Measurements from ENCODE around the gene TMEM82. TPM values are rescaled to one million over a fixed set of nuclear protein-coding genes. Genes with fewer than 3 reads are reported as not detected.

TMEM82 gene
- total RNA-seq, 1 donor from 2014 or later: not detected

- ATAC-seq (no peak), DNase-seq (peak; percentile 48)
- no peak for TF ChIP-seq CTCF (IDR thresholded peaks at IDR 0.05)
- no peaks in the 10 kb centered on the region for H3K27me3 ChIP-seq (ENCODE audit: low read depth)
- peaks cover 32% of the 10 kb centered on the region for H3K36me3 ChIP-seq
- peaks cover 18% of the 10 kb centered on the region for H3K4me1 ChIP-seq
- no peaks in the 10 kb centered on the region for H3K9me3 ChIP-seq
- H3K4me3 ChIP-seq: no peak overlapping the region
- intact Hi-C loops (cut with DNase I): no loop called here
- H3K27ac ChIP-seq: no peak overlapping the region
Observed at GRCh38 chr1:15736892-15737261, 5.4 kb upstream of the TMEM82 start.

DNA sequence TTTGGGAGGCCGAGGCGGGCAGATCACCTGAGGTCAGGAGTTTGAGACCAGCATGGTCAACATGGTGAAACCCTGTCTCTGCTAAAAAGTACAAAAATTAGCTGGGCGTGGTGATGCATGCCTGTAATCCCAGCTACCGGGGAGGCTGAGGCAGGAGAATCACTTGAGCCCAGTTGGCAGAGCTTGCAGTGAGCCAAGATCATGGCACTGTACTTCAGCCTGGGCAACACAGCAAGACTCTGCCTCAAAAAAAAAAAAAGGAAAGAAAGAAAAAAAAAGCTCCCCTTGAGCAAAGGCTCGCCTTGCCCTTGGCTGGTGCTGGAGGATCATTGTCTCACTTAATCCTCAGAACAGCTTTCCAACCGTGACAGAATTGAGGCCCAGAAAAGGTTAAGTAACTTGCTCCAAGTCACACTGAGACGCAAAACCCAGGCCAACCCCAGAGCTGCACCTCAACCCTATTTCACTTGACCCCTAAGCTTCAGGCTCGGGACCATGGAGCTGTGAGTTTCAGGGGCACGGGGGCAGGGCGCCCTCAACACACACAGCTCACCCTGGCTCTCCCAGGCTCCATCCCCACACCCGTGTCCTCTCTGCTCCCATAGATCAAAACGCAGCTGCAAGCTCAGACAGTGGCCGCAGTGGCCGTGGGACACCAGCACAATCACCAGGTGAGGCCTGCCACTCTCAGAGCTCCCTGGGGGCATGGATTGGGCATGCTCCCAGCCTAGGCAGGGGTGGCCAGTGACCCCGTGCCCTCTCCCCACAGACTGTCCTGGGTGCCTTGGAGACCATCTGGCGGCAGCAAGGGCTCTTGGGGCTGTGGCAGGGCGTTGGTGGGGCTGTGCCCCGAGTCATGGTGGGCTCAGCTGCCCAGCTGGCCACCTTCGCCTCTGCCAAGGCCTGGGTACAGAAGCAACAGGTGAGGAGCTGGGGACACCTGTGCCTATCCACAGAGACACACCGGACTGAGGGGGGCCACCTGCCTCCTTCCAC is 4.7 kb upstream of the TMEM82 start:
- Histone ChIP-seq H3K9me3 (no peaks in the 10 kb centered on the region), H3K4me3 (no peak overlapping the region), H3K27ac (no peak overlapping the region), H3K4me1 (peaks cover 18% of the 10 kb centered on the region), H3K27me3 (ENCODE audit: low read depth) (no peaks in the 10 kb centered on the region), H3K36me3 (peaks cover 24% of the 10 kb centered on the region)
- intact Hi-C loops (cut with DNase I): no loop called here
- DNase-seq (no peak), ATAC-seq (no peak)
- TF ChIP-seq CTCF (IDR thresholded peaks at IDR 0.05): no peak

GRCh38 chr1:15738416-15739113 is 3.7 kb upstream of the TMEM82 start:
- intact Hi-C loops (cut with DNase I): no loop called here
- H3K36me3 ChIP-seq: peaks cover 15% of the 10 kb centered on the region
- no peak for TF ChIP-seq CTCF (IDR thresholded peaks at IDR 0.05)
- no peak overlapping the region for H3K4me3 ChIP-seq
- H3K9me3 ChIP-seq: no peaks in the 10 kb centered on the region
- ATAC-seq: no peak
- H3K4me1 ChIP-seq: peaks cover 18% of the 10 kb centered on the region
- no peaks in the 10 kb centered on the region for H3K27me3 ChIP-seq (ENCODE audit: low read depth)
- no peak for DNase-seq
- no peak overlapping the region for H3K27ac ChIP-seq

DNA sequence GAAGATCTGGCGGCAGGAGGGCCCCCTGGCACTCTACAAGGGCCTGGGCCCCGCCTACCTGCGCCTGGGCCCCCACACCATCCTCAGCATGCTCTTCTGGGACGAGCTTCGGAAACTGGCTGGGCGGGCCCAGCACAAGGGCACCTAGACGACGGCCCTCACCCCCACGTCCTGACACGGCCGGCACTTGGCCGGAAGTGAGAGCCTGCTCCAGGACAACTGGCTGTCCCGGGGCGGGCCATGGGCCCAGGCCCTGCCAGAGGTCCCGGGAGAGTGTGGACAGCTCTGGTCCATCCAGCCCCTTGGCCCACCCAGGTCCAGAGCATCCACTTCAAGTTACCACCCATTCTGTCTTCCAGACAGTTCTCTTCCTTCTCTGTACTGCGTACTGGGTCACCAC is 3.0 kb upstream of the TMEM82 start:
- Histone ChIP-seq H3K4me1 (peaks cover 18% of the 10 kb centered on the region), H3K27me3 (ENCODE audit: low read depth) (no peaks in the 10 kb centered on the region), H3K36me3 (peaks cover 8% of the 10 kb centered on the region), H3K9me3 (no peaks in the 10 kb centered on the region), H3K27ac (no peak overlapping the region), H3K4me3 (no peak overlapping the region)
- DNase-seq (no peak), ATAC-seq (no peak)
- intact Hi-C loops (cut with DNase I): no loop called here
- no peak for TF ChIP-seq CTCF (IDR thresholded peaks at IDR 0.05)

- Histone ChIP-seq H3K4me1 (peaks cover 18% of the 10 kb centered on the region), H3K9me3 (no peaks in the 10 kb centered on the region), H3K4me3 (no peak overlapping the region), H3K36me3 (peaks cover 3% of the 10 kb centered on the region), H3K27me3 (ENCODE audit: low read depth) (no peaks in the 10 kb centered on the region), H3K27ac (no peak overlapping the region)
- ATAC-seq (no peak), DNase-seq (no peak)
- TF ChIP-seq CTCF (IDR thresholded peaks at IDR 0.05): peak; percentile 21
- intact Hi-C loops (cut with DNase I): no loop called here
Observed at GRCh38 chr1:15739745-15740144, 2.6 kb upstream of the TMEM82 start.

All from lower lobe of right lung (tissue), 2 donors.